ENCODE results near the gene SELENOH.

The SELENOH gene

GRCh38 chr11:57751176-57751575, 9.9 kb downstream of the SELENOH start:
- no peak for DNase-seq

GRCh38 chr11:57751676-57752253, 10.5 kb downstream of the SELENOH start, which contains the start of gene BTBD18:
BTBD18 (minus strand) TSS chr11:57751819; CDS start chr11:57751188, 631 bp downstream.
- DNase-seq = peak; percentile 34 to 63 (median 44)

GRCh38 chr11:57752954-57753353, 11.7 kb downstream of the SELENOH start:
- no peak for DNase-seq

GRCh38 chr11:57758174-57758573, 16.9 kb downstream of the SELENOH start:
- DNase-seq = no peak

- peak; percentile 92 to 97 (median 94) for DNase-seq
Measured at GRCh38 chr11:57761301-57762234, 20.3 kb downstream of the SELENOH start, which contains the start of gene CTNND1. CTNND1 (plus strand) TSS chr11:57761802; CDS start chr11:57791479, 29,677 bp downstream.

- DNase-seq = peak in 2 of 4 experiments; percentile 25 to 30
Measured at GRCh38 chr11:57762235-57762861, 21.1 kb downstream of the SELENOH start.

GRCh38 chr11:57763568-57763967, 22.3 kb downstream of the SELENOH start:
- DNase-seq = peak in 2 of 4 experiments; percentile 28 to 41

GRCh38 chr11:57764021-57764420, 22.7 kb downstream of the SELENOH start:
- no peak for DNase-seq

GRCh38 chr11:57764566-57764965, 23.3 kb downstream of the SELENOH start:
- no peak for DNase-seq

- no peak for DNase-seq
Measured at GRCh38 chr11:57764972-57765371, 23.7 kb downstream of the SELENOH start.

GRCh38 chr11:57770793-57771192, 29.5 kb downstream of the SELENOH start:
- no peak for DNase-seq

- no peak for DNase-seq
Measured at GRCh38 chr11:57771365-57771764, 30.1 kb downstream of the SELENOH start.

GRCh38 chr11:57772562-57772961, 31.3 kb downstream of the SELENOH start:
- DNase-seq = no peak

- no peak for DNase-seq
Measured at GRCh38 chr11:57773026-57773598, 31.8 kb downstream of the SELENOH start.

- peak in 3 of 4 experiments; percentile 42 to 55 (median 55) for DNase-seq
Measured at GRCh38 chr11:57775491-57775890, 34.2 kb downstream of the SELENOH start.

- no peak for DNase-seq
Measured at GRCh38 chr11:57776031-57776521, 34.8 kb downstream of the SELENOH start.

- DNase-seq = no peak
Measured at GRCh38 chr11:57776577-57777210, 35.4 kb downstream of the SELENOH start.

- no peak for DNase-seq
Measured at GRCh38 chr11:57777969-57778317, 36.7 kb downstream of the SELENOH start.

GRCh38 chr11:57778318-57779037, 37.2 kb downstream of the SELENOH start:
- DNase-seq = peak in 1 of 4 experiments; percentile 40

GRCh38 chr11:57779276-57779675, 38.0 kb downstream of the SELENOH start:
- DNase-seq = no peak

- no peak for DNase-seq
Measured at GRCh38 chr11:57781529-57781943, 40.2 kb downstream of the SELENOH start.
